Panc1 (cell line): ENCODE data around the gene BCL2. TPM values are rescaled to one million over a fixed set of nuclear protein-coding genes. Genes with fewer than 3 reads are reported as not detected.

Source experiments
- ATAC-seq: fragments of 200-7000 bp; cut with Tn5 transposase; 2 replicates; pipeline ENCODE4 v1.9.1; 2020; ENCODE audit warnings: mild to moderate bottlenecking, moderate library complexity
- BruUV-seq: library from RNA; stranded (reverse); fragments of 400-500 nt; replicated peaks from 2 replicates; lab custom pipeline; 2021; lab: Mats Ljungman, UMichigan
- CTCF ChIA-PET: fragments of 300-600 bp; sonication (Branson Sonifier 250); formaldehyde crosslinking; loops from one replicate; lab custom pipeline; 2022; ENCODE audit warnings: antibody characterized with exemption; lab: Charles Lee
- POLR2A ChIA-PET: fragments of 300-600 bp; sonication (Branson Sonifier 250); formaldehyde crosslinking; loops from one replicate; lab custom pipeline; 2022; ENCODE audit warnings: antibody characterized with exemption; lab: Charles Lee
- DNase-seq: peaks from one replicate; pipeline ENCODE4 v3.0.0-alpha.2; 2010; ENCODE audit warnings: low read depth, low spot score
- H3K27ac ChIP-seq: 2 replicates; pipeline ENCODE4 v1.5.1; 2011; ENCODE audit warnings: mild to moderate bottlenecking, low read length, inconsistent platforms
- H3K27me3 ChIP-seq: fragments of 200-500 bp; sonication (Bioruptor generic); 2 replicates; pipeline ENCODE4 v1.6.0; 2014; ENCODE audit warnings: low read length, inconsistent platforms; ENCODE audit not compliant: control insufficient read depth, insufficient read depth
- H3K36me3 ChIP-seq: fragments of 200-500 bp; sonication (Bioruptor generic); 2 replicates; pipeline ENCODE4 v1.5.1; 2014; ENCODE audit warnings: inconsistent platforms, mild to moderate bottlenecking, low read length, moderate library complexity; ENCODE audit not compliant: control insufficient read depth, insufficient read depth
- H3K4me1 ChIP-seq: 2 replicates; pipeline ENCODE4 v1.5.1; 2011; ENCODE audit warnings: inconsistent platforms, mild to moderate bottlenecking, low read length, moderate library complexity; ENCODE audit not compliant: control insufficient read depth, insufficient read depth
- H3K4me3 ChIP-seq, 2 experiments: 2 replicates each; pipeline ENCODE4 v1.5.1; 2011 to 2012; ENCODE audit warnings: low read depth in 2 of 2, low read length in 2 of 2, mild to moderate bottlenecking in 2 of 2, inconsistent platforms in 1 of 2, moderate library complexity in 1 of 2
- H3K9me3 ChIP-seq: fragments of 200-500 bp; sonication (Bioruptor generic); 2 replicates; pipeline ENCODE4 v1.5.1; 2014; ENCODE audit warnings: low read depth, mild to moderate bottlenecking, inconsistent platforms, low read length, moderate library complexity; ENCODE audit not compliant: control insufficient read depth, insufficient read depth
- CTCF ChIP-seq: fragments of 450-650 bp; IDR thresholded peaks from 2 replicates; pipeline ENCODE4 v1.5.1; 2017; ENCODE audit warnings: mild to moderate bottlenecking
- POLR2AphosphoS5 ChIP-seq: IDR thresholded peaks from 2 replicates; pipeline ENCODE4 v1.6.1; 2012; ENCODE audit warnings: mild to moderate bottlenecking, low read depth, low read length, moderate library complexity
- REST ChIP-seq, 2 experiments: IDR thresholded peaks; 2 replicates each; pipeline ENCODE4 v1.6.1; 2011 to 2012; ENCODE audit warnings: low read depth in 2 of 2, control low read depth in 1 of 2, low read length in 1 of 2, mild to moderate bottlenecking in 1 of 2, moderate library complexity in 1 of 2; ENCODE audit not compliant: insufficient read depth in 1 of 2
- SIN3A ChIP-seq: IDR thresholded peaks from 2 replicates; pipeline ENCODE4 v1.6.1; 2012; ENCODE audit warnings: low read depth, mild to moderate bottlenecking, low read length, moderate library complexity, borderline replicate concordance; ENCODE audit not compliant: insufficient read depth
- TCF7L2 ChIP-seq: IDR thresholded peaks from 2 replicates; pipeline ENCODE4 v1.6.1; 2011; ENCODE audit warnings: mild to moderate bottlenecking, low read depth, low read length, inconsistent platforms
- in situ Hi-C: cut with HindIII; loops from 2 replicates; pipeline ENCODE4 v1.10.0; 2016; ENCODE audit warnings: low sequenced_read_pairs, low pct_unique_long_range_greater_than_20kb
- intact Hi-C: fragments of 100-400 bp; cut with micrococcal nuclease; formaldehyde crosslinking; loops from one replicate; pipeline ENCODE4 v1.10.0; 2022; ENCODE audit not compliant: unreplicated experiment
- total RNA-seq: library from RNA; stranded (reverse); gene quantifications from one replicate; pipeline ENCODE4 v1.2.1, GENCODE V29; 2021; ENCODE audit not compliant: unreplicated experiment

BCL2 gene
- total RNA-seq, 1 experiment from 2014 or later = 0.72 TPM

- POLR2A ChIA-PET = no interaction called here
- Histone ChIP-seq H3K27me3 (no peaks in the 10 kb centered on the region), H3K27ac (no peak overlapping the region), H3K36me3 (peaks cover 4% of the 10 kb centered on the region; the same call in 1 of the 2 replicates), H3K4me1 (no peaks in the 10 kb centered on the region), H3K4me3 (no peak overlapping the region), H3K9me3 (no peaks in the 10 kb centered on the region)
- no TSS peak for BruUV-seq
- DNase-seq (no peak), ATAC-seq (no peak)
- in situ Hi-C loops = no loop called here
- CTCF ChIA-PET = no interaction called here
- intact Hi-C loops = no loop called here
- TF ChIP-seq POLR2AphosphoS5 (no peak), REST (IDR thresholded peaks at IDR 0.05; ENCODE audit: insufficient read depth in 1 of 2, low read depth in 2 of 2, low read length in 1 of 2) (no peak), CTCF (no peak), TCF7L2 (no peak), SIN3A (no peak)
Observed at GRCh38 chr18:63348508-63349136, 29.1 kb upstream of the BCL2 start.

- ChIA-PET CTCF (no interaction called here), POLR2A (no interaction called here)
- H3K27ac ChIP-seq = no peak overlapping the region
- intact Hi-C loops = no loop called here
- no peak for DNase-seq
- peaks cover 4% of the 10 kb centered on the region; the same call in 1 of the 2 replicates for H3K36me3 ChIP-seq
- no peaks in the 10 kb centered on the region for H3K9me3 ChIP-seq
- H3K4me1 ChIP-seq = no peaks in the 10 kb centered on the region
- no peaks in the 10 kb centered on the region for H3K27me3 ChIP-seq
- ATAC-seq = no peak
- in situ Hi-C loops = no loop called here
- TF ChIP-seq REST (IDR thresholded peaks at IDR 0.05; ENCODE audit: insufficient read depth in 1 of 2, low read depth in 2 of 2, low read length in 1 of 2) = no peak
- no peak for TF ChIP-seq CTCF
- TF ChIP-seq POLR2AphosphoS5 = no peak
- TF ChIP-seq SIN3A = no peak
- no peak for TF ChIP-seq TCF7L2
- no peak overlapping the region for H3K4me3 ChIP-seq
- BruUV-seq = no TSS peak
Observed at GRCh38 chr18:63346480-63347183, 27.1 kb upstream of the BCL2 start.
